ENCODE results near the gene TPM4.

Gene TPM4

DNA sequence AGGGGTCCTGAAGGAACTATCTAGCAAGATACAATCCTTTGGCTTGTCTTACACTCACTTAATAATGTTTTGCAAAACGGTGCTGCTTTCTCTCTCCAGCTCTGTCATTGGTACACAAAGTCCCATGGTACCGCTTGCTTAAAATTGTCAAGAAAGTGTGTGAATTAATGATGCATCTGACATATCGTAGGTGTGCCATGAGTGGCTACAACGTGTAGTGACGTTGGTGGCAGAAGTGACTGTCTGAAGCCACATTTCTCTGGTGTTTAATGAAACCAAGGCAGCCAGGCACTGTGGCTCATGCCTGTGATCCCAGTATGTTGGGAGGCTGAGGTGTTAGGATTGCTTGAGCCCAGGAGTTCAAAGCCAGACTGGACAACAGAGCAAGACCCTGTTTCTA, 69.8 kb downstream of the TPM4 start:
- no peak overlapping the region for H3K4me3 ChIP-seq (ENCODE audit: low read length)
- DNase-seq (ENCODE audit: low read depth), result no peak
- TF ChIP-seq, protein P1, sequence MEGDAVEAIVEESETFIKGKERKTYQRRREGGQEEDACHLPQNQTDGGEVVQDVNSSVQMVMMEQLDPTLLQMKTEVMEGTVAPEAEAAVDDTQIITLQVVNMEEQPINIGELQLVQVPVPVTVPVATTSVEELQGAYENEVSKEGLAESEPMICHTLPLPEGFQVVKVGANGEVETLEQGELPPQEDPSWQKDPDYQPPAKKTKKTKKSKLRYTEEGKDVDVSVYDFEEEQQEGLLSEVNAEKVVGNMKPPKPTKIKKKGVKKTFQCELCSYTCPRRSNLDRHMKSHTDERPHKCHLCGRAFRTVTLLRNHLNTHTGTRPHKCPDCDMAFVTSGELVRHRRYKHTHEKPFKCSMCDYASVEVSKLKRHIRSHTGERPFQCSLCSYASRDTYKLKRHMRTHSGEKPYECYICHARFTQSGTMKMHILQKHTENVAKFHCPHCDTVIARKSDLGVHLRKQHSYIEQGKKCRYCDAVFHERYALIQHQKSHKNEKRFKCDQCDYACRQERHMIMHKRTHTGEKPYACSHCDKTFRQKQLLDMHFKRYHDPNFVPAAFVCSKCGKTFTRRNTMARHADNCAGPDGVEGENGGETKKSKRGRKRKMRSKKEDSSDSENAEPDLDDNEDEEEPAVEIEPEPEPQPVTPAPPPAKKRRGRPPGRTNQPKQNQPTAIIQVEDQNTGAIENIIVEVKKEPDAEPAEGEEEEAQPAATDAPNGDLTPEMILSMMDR (IDR thresholded peaks at IDR 0.05; ENCODE audit: insufficient read depth, low read depth, low read length, missing control alignments), result no peak

DNA sequence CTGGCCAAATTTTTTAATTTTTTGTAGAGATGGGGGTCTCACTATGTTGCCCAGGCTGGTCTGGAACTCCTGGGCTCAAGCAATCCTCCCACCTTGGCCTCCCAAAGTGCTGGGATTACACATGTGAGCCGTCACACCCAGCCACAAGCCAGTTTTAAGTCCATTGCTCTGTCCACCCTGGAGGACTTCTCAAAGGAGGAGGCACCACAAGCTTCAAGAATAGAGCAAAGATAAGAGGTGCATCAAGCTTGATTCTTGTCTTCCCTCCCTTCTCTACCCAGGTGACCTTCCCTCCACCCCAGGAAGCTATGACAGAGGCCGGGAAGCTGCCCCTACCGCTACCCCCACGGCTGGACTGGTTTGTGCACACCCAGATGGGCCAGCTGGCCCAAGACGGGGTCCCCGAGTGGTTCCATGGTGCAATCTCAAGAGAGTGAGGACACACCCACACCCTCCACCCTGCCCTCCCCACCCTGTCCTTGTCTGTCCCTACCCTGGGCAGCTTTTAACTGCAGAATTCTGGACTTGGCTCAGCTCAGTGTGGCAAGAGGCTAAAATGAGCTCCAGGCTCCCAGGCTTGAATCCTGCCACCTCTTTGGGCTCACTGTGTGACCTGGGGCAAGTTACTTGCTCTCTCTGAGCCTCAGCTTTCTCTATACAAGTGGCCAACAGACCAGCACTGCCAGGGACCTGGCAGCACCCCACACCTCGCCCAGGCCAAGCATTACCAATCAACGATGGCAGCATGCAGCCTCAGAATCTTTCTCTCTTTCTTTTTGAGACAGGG, 72.3 kb downstream of the TPM4 start:
- H3K4me3 ChIP-seq (ENCODE audit: low read length), result no peak overlapping the region
- DNase-seq (ENCODE audit: low read depth), result no peak
- TF ChIP-seq, protein P1 (IDR thresholded peaks at IDR 0.05; ENCODE audit: insufficient read depth, low read depth, low read length, missing control alignments), result no peak
